Measurements from ENCODE around the gene TRMT2A. TPM values are rescaled to one million over a fixed set of nuclear protein-coding genes. Genes with fewer than 3 reads are reported as not detected.

The TRMT2A gene
- total RNA-seq, 2 experiments from 2014 or later = 79.3 to 84.2 TPM

- ATAC-seq (ENCODE audit: poor library complexity) (no peak), DNase-seq (no peak)
- Histone ChIP-seq H3K27me3 (ENCODE audit: control insufficient read depth in 1 of 2, insufficient read depth in 2 of 2, low read length in 2 of 2) (no peaks in the 10 kb centered on the region), H3K9me3 (ENCODE audit: control insufficient read depth in 1 of 2, insufficient read depth in 1 of 2, low read length in 2 of 2) (no peaks in the 10 kb centered on the region), H3K4me3 (ENCODE audit: low read length) (no peak overlapping the region), H3K4me1 (ENCODE audit: insufficient read depth, low read length) (peaks cover 44% of the 10 kb centered on the region), H3K36me3 (ENCODE audit: insufficient read depth, low read length) (peaks cover 61% of the 10 kb centered on the region), H3K27ac (ENCODE audit: low read depth in 1 of 2, low read length in 2 of 2) (no peak overlapping the region)
- H3K27ac Mint-ChIP-seq = no peak overlapping the region
- no peak for TF ChIP-seq CTCF (IDR thresholded peaks at IDR 0.05)
- H3K27me3 Mint-ChIP-seq = no peaks in the 10 kb centered on the region
- peaks cover 39% of the 10 kb centered on the region for H3K4me1 Mint-ChIP-seq (ENCODE audit: low read depth)
- peaks cover 58% of the 10 kb centered on the region for H3K36me3 Mint-ChIP-seq (ENCODE audit: low read depth)
- intact Hi-C loops (cut with DNase I, micrococcal nuclease) = no loop called here
- no peaks in the 10 kb centered on the region for H3K9me3 Mint-ChIP-seq
- ChIA-PET POLR2A (no interaction called here), CTCF (no interaction called here)
- H3K4me3 Mint-ChIP-seq = no peak overlapping the region
These were observed 30.9 kb downstream of the TRMT2A start for GRCh38 chr22:20086101-20086599.

GRCh38 chr22:20085651-20086050 lies 31.4 kb downstream of the TRMT2A start:
- POLR2A ChIA-PET = no interaction called here
- peaks cover 42% of the 10 kb centered on the region for H3K4me1 Mint-ChIP-seq (ENCODE audit: low read depth)
- intact Hi-C loops (cut with DNase I, micrococcal nuclease) = no loop called here
- Histone ChIP-seq H3K27ac (ENCODE audit: low read depth in 1 of 2, low read length in 2 of 2) (no peak overlapping the region), H3K36me3 (ENCODE audit: insufficient read depth, low read length) (peaks cover 56% of the 10 kb centered on the region), H3K9me3 (ENCODE audit: control insufficient read depth in 1 of 2, insufficient read depth in 1 of 2, low read length in 2 of 2) (no peaks in the 10 kb centered on the region), H3K4me3 (ENCODE audit: low read length) (no peak overlapping the region), H3K4me1 (ENCODE audit: insufficient read depth, low read length) (peaks cover 46% of the 10 kb centered on the region), H3K27me3 (ENCODE audit: control insufficient read depth in 1 of 2, insufficient read depth in 2 of 2, low read length in 2 of 2) (no peaks in the 10 kb centered on the region)
- no peaks in the 10 kb centered on the region for H3K9me3 Mint-ChIP-seq
- H3K4me3 Mint-ChIP-seq = no peak overlapping the region
- ATAC-seq (ENCODE audit: poor library complexity) (no peak), DNase-seq (no peak)
- peaks cover 53% of the 10 kb centered on the region for H3K36me3 Mint-ChIP-seq (ENCODE audit: low read depth)
- no peak overlapping the region for H3K27ac Mint-ChIP-seq
- CTCF ChIA-PET = interaction anchor here (0.6 kb wide), 1 partner anchor 44 kb away, joined by 3 read pairs; no protein-coding TSS in a partner anchor
- no peaks in the 10 kb centered on the region for H3K27me3 Mint-ChIP-seq
- no peak for TF ChIP-seq CTCF (IDR thresholded peaks at IDR 0.05)

- no peak for ATAC-seq (ENCODE audit: poor library complexity)
- peaks cover 39% of the 10 kb centered on the region for H3K4me1 Mint-ChIP-seq (ENCODE audit: low read depth)
These were observed 32.2 kb downstream of the TRMT2A start for GRCh38 chr22:20084547-20085413.

More at GRCh38 chr22:20084547-20085413, 32.2 kb downstream of the TRMT2A start:
- Histone ChIP-seq H3K4me1 (ENCODE audit: insufficient read depth, low read length) (peaks cover 41% of the 10 kb centered on the region), H3K9me3 (ENCODE audit: control insufficient read depth in 1 of 2, insufficient read depth in 1 of 2, low read length in 2 of 2) (no peaks in the 10 kb centered on the region), H3K4me3 (ENCODE audit: low read length) (no peak overlapping the region), H3K36me3 (ENCODE audit: insufficient read depth, low read length) (peaks cover 48% of the 10 kb centered on the region), H3K27me3 (ENCODE audit: control insufficient read depth in 1 of 2, insufficient read depth in 2 of 2, low read length in 2 of 2) (no peaks in the 10 kb centered on the region), H3K27ac (ENCODE audit: low read depth in 1 of 2, low read length in 2 of 2) (no peak overlapping the region)
- Mint-ChIP-seq H3K9me3 (no peaks in the 10 kb centered on the region), H3K27ac (peak overlapping the region; percentile 14), H3K4me3 (peak overlapping the region; percentile 11), H3K36me3 (ENCODE audit: low read depth) (peaks cover 44% of the 10 kb centered on the region), H3K27me3 (no peaks in the 10 kb centered on the region)
- DNase-seq = peak in 3 of 14 experiments; percentile 16 to 48 (median 19)
- intact Hi-C loops (cut with DNase I, micrococcal nuclease) = no loop called here
- ChIA-PET CTCF (interaction anchor here (0.6 kb wide), 1 partner anchor 45 kb away, joined by 3 read pairs; no protein-coding TSS in a partner anchor), POLR2A (no interaction called here)
- no peak for TF ChIP-seq CTCF (IDR thresholded peaks at IDR 0.05)

All from CD4-positive, alpha-beta T cell (primary cell).